Lower lobe of right lung (tissue), 2 donors: ENCODE data around the gene ZNF224. TPM values are rescaled to one million over a fixed set of nuclear protein-coding genes. Genes with fewer than 3 reads are reported as not detected.
A peak's percentile ranks its signal among the peaks of the same experiment; 100 is the strongest.

Source experiments
- ATAC-seq, 2 donors: fragments of 200-7000 bp; cut with Tn5 transposase; one replicate each; pipeline ENCODE4 v1.9.1; 2020 to 2022; ENCODE audit warnings: mild to moderate bottlenecking in 2 of 2, moderate library complexity in 2 of 2
- DNase-seq: peaks from one replicate; pipeline ENCODE4 v3.0.0-alpha.2; 2020
- H3K27ac ChIP-seq: fragments of 200-600 bp; one replicate; pipeline ENCODE4 v1.8.0; 2022
- H3K27me3 ChIP-seq: fragments of 200-600 bp; one replicate; pipeline ENCODE4 v1.8.0; 2022; ENCODE audit warnings: low read depth
- H3K36me3 ChIP-seq: fragments of 200-600 bp; one replicate; pipeline ENCODE4 v1.8.0; 2022; ENCODE audit warnings: mild to moderate bottlenecking
- H3K4me1 ChIP-seq: fragments of 200-600 bp; one replicate; pipeline ENCODE4 v1.8.0; 2022
- H3K4me3 ChIP-seq: fragments of 200-600 bp; one replicate; pipeline ENCODE4 v1.8.0; 2022; ENCODE audit warnings: mild to moderate bottlenecking
- H3K9me3 ChIP-seq: fragments of 200-600 bp; one replicate; pipeline ENCODE4 v1.8.0; 2022
- CTCF ChIP-seq: fragments of 200-600 bp; IDR thresholded peaks from one replicate; pipeline ENCODE4 v1.8.0; 2022; ENCODE audit warnings: antibody characterized with exemption, mild to moderate bottlenecking
- intact Hi-C: fragments of 100-400 bp; cut with DNase I; formaldehyde crosslinking; loops from one replicate; pipeline ENCODE4 v1.11.0; 2022
- total RNA-seq: library from RNA; stranded (reverse); fragmentation: NEBNext Ultra II Directional; extraction: Animal tissue kit (Norgen Biotek cat#: 25700); gene quantifications from one replicate; pipeline ENCODE4 v1.2.1, GENCODE V29; 2021
- donor health status: DM: no; HTN: yes; CAD: no; lungs with severe emphysema.

ZNF224 gene
- total RNA-seq, 1 donor from 2014 or later, result 31.6 TPM

- DNase-seq (no peak), ATAC-seq (peak in 1 of 2 donors; percentile 40)
These were observed 21.4 kb upstream of the ZNF224 start for GRCh38 chr19:44072543-44073401.

DNA sequence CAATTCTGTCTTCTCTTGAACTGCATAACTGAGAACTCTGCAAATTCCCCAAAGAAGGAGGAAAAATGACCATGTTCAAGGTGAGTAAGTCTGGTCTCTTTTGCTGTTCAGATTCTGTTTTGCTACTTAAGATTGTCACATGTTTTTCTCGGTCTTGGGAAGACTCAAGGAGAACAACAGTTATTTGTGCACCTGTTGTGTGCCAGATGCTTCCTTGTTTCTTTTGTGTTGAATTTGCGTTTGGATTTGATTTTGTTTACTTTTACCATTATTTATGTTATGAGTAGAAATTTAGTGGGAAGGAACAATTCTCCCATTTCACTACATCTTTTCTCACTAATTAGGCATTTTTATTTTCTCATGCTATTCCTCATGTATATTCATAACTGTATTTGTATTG is 17.8 kb upstream of the ZNF224 start:
- no peak overlapping the region for H3K4me3 ChIP-seq
- peaks cover 18% of the 10 kb centered on the region for H3K36me3 ChIP-seq
- no peak for ATAC-seq
- no peak overlapping the region for H3K27ac ChIP-seq
- intact Hi-C loops, result no loop called here
- no peak for DNase-seq
- TF ChIP-seq CTCF, result no peak
- no peaks in the 10 kb centered on the region for H3K9me3 ChIP-seq
- H3K4me1 ChIP-seq, result peaks cover 9% of the 10 kb centered on the region
- no peaks in the 10 kb centered on the region for H3K27me3 ChIP-seq

More at GRCh38 chr19:44072543-44073401, 21.4 kb upstream of the ZNF224 start:
- Histone ChIP-seq H3K36me3 (peaks cover 2% of the 10 kb centered on the region), H3K27ac (no peak overlapping the region), H3K4me3 (peak overlapping the region; percentile 70), H3K27me3 (no peaks in the 10 kb centered on the region), H3K4me1 (peaks cover 9% of the 10 kb centered on the region), H3K9me3 (peaks cover 19% of the 10 kb centered on the region)
- intact Hi-C loops, result no loop called here
- TF ChIP-seq CTCF, result no peak

DNA sequence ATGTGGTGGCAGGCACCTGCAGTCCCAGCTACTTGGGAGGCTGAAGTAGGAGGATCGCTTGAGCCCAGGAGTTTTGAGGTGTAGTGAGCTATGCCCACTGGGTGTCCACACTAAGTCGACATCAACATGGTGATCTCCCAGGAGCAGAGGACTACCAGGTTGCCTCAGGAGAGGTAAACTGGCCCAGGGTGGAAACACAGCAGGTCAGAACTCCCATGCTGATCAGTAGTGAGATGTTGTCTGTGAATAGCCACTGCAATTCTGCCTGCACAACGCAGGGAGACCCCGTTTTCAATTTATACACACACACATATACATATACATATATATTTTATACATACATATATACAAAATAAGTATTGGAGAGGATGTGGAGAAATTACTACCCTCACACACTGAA is 2.1 kb upstream of the ZNF224 start:
- Histone ChIP-seq H3K27ac (no peak overlapping the region), H3K9me3 (no peaks in the 10 kb centered on the region), H3K4me3 (no peak overlapping the region), H3K27me3 (no peaks in the 10 kb centered on the region), H3K4me1 (peaks cover 7% of the 10 kb centered on the region), H3K36me3 (peaks cover 5% of the 10 kb centered on the region)
- no peak for TF ChIP-seq CTCF
- DNase-seq (no peak), ATAC-seq (no peak)
- intact Hi-C loops, result no loop called here

DNA sequence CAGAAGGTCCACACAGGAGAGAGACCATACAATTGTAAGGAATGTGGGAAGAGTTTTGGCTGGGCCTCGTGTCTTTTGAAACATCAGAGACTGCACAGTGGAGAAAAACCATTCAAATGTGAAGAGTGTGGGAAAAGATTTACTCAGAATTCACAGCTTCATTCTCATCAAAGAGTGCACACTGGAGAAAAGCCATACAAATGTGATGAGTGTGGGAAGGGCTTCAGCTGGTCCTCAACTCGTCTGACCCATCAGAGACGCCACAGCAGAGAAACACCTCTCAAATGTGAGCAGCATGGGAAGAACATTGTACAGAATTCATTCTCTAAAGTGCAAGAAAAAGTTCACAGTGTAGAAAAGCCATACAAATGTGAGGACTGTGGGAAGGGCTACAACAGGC is 13.6 kb downstream of the ZNF224 start:
- no peak for TF ChIP-seq CTCF

DNA sequence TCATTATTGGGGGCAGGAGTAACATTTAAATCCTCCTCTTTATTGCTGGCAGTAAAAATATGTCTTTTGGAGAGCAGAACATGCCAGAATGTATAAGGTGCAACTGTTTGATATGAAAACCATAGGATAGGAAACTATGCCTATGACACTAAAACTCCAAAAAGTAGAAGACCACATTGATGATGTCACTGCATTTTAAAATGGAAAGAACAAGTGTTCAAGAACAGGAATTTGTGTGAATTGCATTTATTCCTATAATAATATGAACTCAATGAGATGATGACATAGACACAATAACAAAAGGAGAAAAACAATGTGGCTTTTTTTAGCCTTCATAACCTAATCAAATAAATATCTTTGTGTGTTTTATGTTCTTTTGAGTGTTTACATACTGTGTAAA is 15.3 kb downstream of the ZNF224 start:
- H3K27me3 ChIP-seq, result no peaks in the 10 kb centered on the region
- H3K4me1 ChIP-seq, result peaks cover 14% of the 10 kb centered on the region
- no peak for DNase-seq
- no peak for ATAC-seq
- peaks cover 72% of the 10 kb centered on the region for H3K9me3 ChIP-seq
- H3K4me3 ChIP-seq, result no peak overlapping the region
- intact Hi-C loops, result no loop called here
- no peak overlapping the region for H3K27ac ChIP-seq
- H3K36me3 ChIP-seq, result peaks cover 11% of the 10 kb centered on the region
- no peak for TF ChIP-seq CTCF

More for the DNA sequence above, 13.6 kb downstream of the ZNF224 start:
- DNase-seq (no peak), ATAC-seq (no peak)
- no peaks in the 10 kb centered on the region for H3K27me3 ChIP-seq
- no peak overlapping the region for H3K4me3 ChIP-seq
- intact Hi-C loops, result no loop called here
- peaks cover 87% of the 10 kb centered on the region for H3K9me3 ChIP-seq
- H3K36me3 ChIP-seq, result peaks cover 28% of the 10 kb centered on the region
- peaks cover 6% of the 10 kb centered on the region for H3K4me1 ChIP-seq
- no peak overlapping the region for H3K27ac ChIP-seq
